Suprapubic skin (tissue), 4 donors: ENCODE results near the gene ZNF71. TPM values are rescaled to one million over a fixed set of nuclear protein-coding genes. Genes with fewer than 3 reads are reported as not detected.

Experiments used
- DNase-seq, 2 donors: peaks; one replicate each; pipeline ENCODE4 v3.0.0-alpha.2; 2019; ENCODE audit warnings: low spot score in 2 of 2
- H3K27ac ChIP-seq: fragments of 200-600 bp; sonication (generic); one replicate; pipeline ENCODE4 v1.5.1; 2019
- H3K27me3 ChIP-seq: fragments of 200-600 bp; sonication (generic); one replicate; pipeline ENCODE4 v1.5.1; 2019
- H3K36me3 ChIP-seq: fragments of 200-600 bp; sonication (generic); one replicate; pipeline ENCODE4 v1.5.1; 2019
- H3K4me1 ChIP-seq: fragments of 200-600 bp; sonication (generic); one replicate; pipeline ENCODE4 v1.5.1; 2019
- H3K4me3 ChIP-seq: fragments of 200-600 bp; sonication (generic); one replicate; pipeline ENCODE4 v1.5.1; 2019; ENCODE audit warnings: mild to moderate bottlenecking
- H3K9me3 ChIP-seq: fragments of 200-600 bp; sonication (generic); one replicate; pipeline ENCODE4 v1.5.1; 2019
- EP300 ChIP-seq: sonication (generic); formaldehyde crosslinking; IDR thresholded peaks from one replicate; pipeline ENCODE4 v1.6.1; 2017; ENCODE audit warnings: antibody characterized with exemption
- POLR2A ChIP-seq, 2 donors: fragments of 450-650 bp; IDR thresholded peaks; one replicate each; pipeline ENCODE4 v1.6.1; 2017; ENCODE audit warnings: antibody characterized with exemption in 2 of 2, mild to moderate bottlenecking in 2 of 2, moderate library complexity in 2 of 2
- POLR2AphosphoS5 ChIP-seq, 3 donors: sonication (generic); formaldehyde crosslinking; IDR thresholded peaks; one replicate each; pipeline ENCODE4 v1.6.1; 2017; ENCODE audit warnings: antibody characterized with exemption in 3 of 3
- WGBS: methylation state at CpG from one replicate; pipeline ENCODE4 v1.1.5; 2018; 5-methylcytosine and 5-hydroxymethylcytosine counted together
- total RNA-seq, 4 donors: library from RNA; depleted of rRNA; stranded (reverse); fragments of >200 nt; gene quantifications; one replicate each; pipeline ENCODE4 v1.1.0, GENCODE V29; 2016
- TF ChIP-seq, protein P1 (sequence below), 2 donors: fragments of 200-600 bp in 1 of 2; fragments of 450-650 bp in 1 of 2; sonication (generic) in 1 of 2; IDR thresholded peaks; one replicate each; pipeline ENCODE4 v1.5.1; 2016 to 2019; ENCODE audit warnings: antibody characterized with exemption in 2 of 2, mild to moderate bottlenecking in 1 of 2, moderate library complexity in 1 of 2

The ZNF71 gene
- total RNA-seq, 4 donors from 2014 or later: 5.0 to 15.9 (median 7.5) TPM

GRCh38 chr19:56660381-56661107 is 65.4 kb downstream of the ZNF71 start:
- Histone ChIP-seq H3K27me3 (no peaks in the 10 kb centered on the region), H3K4me3 (no peak overlapping the region), H3K4me1 (no peaks in the 10 kb centered on the region), H3K27ac (no peak overlapping the region), H3K9me3 (peaks cover 13% of the 10 kb centered on the region), H3K36me3 (peaks cover 18% of the 10 kb centered on the region)
- 12% methylated on average over 24 of the region's 32 CpGs for WGBS
- DNase-seq: no peak
- no peak for TF ChIP-seq EP300
- TF ChIP-seq POLR2A (IDR thresholded peaks at IDR 0.05): no peak
- no peak for TF ChIP-seq POLR2AphosphoS5 (IDR thresholded peaks at IDR 0.05)

GRCh38 chr19:56661248-56661647 is 66.1 kb downstream of the ZNF71 start:
- H3K27me3 ChIP-seq: no peaks in the 10 kb centered on the region
- DNase-seq: no peak
- H3K4me3 ChIP-seq: no peak overlapping the region
- TF ChIP-seq POLR2A (IDR thresholded peaks at IDR 0.05) (no peak), EP300 (no peak), POLR2AphosphoS5 (IDR thresholded peaks at IDR 0.05) (no peak)
- TF ChIP-seq, protein P1, sequence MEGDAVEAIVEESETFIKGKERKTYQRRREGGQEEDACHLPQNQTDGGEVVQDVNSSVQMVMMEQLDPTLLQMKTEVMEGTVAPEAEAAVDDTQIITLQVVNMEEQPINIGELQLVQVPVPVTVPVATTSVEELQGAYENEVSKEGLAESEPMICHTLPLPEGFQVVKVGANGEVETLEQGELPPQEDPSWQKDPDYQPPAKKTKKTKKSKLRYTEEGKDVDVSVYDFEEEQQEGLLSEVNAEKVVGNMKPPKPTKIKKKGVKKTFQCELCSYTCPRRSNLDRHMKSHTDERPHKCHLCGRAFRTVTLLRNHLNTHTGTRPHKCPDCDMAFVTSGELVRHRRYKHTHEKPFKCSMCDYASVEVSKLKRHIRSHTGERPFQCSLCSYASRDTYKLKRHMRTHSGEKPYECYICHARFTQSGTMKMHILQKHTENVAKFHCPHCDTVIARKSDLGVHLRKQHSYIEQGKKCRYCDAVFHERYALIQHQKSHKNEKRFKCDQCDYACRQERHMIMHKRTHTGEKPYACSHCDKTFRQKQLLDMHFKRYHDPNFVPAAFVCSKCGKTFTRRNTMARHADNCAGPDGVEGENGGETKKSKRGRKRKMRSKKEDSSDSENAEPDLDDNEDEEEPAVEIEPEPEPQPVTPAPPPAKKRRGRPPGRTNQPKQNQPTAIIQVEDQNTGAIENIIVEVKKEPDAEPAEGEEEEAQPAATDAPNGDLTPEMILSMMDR (IDR thresholded peaks at IDR 0.05): no peak
- H3K4me1 ChIP-seq: no peaks in the 10 kb centered on the region
- WGBS: 100% methylated on average over 2 of the region's 3 CpGs
- H3K9me3 ChIP-seq: peaks cover 13% of the 10 kb centered on the region
- H3K27ac ChIP-seq: no peak overlapping the region
- H3K36me3 ChIP-seq: peaks cover 18% of the 10 kb centered on the region

GRCh38 chr19:56663931-56664500 is 68.9 kb downstream of the ZNF71 start:
- Histone ChIP-seq H3K36me3 (peaks cover 18% of the 10 kb centered on the region), H3K4me1 (no peaks in the 10 kb centered on the region), H3K27ac (no peak overlapping the region), H3K9me3 (peaks cover 16% of the 10 kb centered on the region), H3K4me3 (no peak overlapping the region), H3K27me3 (no peaks in the 10 kb centered on the region)
- no peak for DNase-seq
- WGBS: 83% methylated on average over 42 of the region's 60 CpGs
- no peak for TF ChIP-seq EP300

- WGBS: 91% methylated on average over 35 of the region's 43 CpGs
- Histone ChIP-seq H3K4me1 (no peaks in the 10 kb centered on the region), H3K27ac (no peak overlapping the region), H3K9me3 (peaks cover 16% of the 10 kb centered on the region), H3K4me3 (no peak overlapping the region), H3K27me3 (no peaks in the 10 kb centered on the region), H3K36me3 (peaks cover 18% of the 10 kb centered on the region)
- no peak for DNase-seq
- TF ChIP-seq POLR2A (IDR thresholded peaks at IDR 0.05): no peak
Measured at GRCh38 chr19:56664511-56664910, 69.4 kb downstream of the ZNF71 start.

DNA sequence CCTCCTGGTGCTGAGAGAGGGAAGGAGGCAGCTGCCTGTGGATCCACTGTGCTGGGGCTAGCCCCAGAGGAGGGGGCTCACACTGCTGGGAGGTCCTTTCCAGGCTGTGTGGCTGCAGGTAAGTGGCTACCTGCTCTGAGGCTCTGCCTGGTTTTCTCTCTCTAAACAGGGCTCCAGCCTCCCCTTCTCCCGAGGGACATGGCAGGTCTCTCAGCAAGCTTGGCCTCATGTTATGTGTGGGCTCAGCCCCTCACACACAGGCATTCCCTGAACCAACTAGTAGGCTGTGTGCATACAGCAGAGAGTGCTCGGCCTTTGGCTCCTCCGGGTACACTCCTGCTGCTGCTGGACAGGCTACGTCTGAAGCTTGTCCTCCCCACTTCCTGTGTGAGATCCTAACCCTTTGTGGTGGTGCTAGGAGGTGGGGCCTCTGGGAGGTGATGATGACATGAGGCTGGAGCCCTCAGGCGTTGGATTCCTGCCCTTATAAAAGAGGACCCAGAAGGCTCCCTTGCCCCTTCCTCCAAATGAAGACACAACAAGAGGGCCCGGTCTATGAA is 72.3 kb downstream of the ZNF71 start:
- DNase-seq: peak in 1 of 2 donors; percentile 68
- no peak overlapping the region for H3K27ac ChIP-seq
- TF ChIP-seq POLR2AphosphoS5 (IDR thresholded peaks at IDR 0.05) (no peak), EP300 (no peak), POLR2A (IDR thresholded peaks at IDR 0.05) (no peak)
- TF ChIP-seq, protein P1 (IDR thresholded peaks at IDR 0.05): no peak
- 71% methylated on average over 6 of the region's 6 CpGs for WGBS
- H3K9me3 ChIP-seq: peaks cover 13% of the 10 kb centered on the region
- H3K4me1 ChIP-seq: peaks cover 17% of the 10 kb centered on the region
- H3K36me3 ChIP-seq: peaks cover 18% of the 10 kb centered on the region
- no peak overlapping the region for H3K4me3 ChIP-seq
- H3K27me3 ChIP-seq: no peaks in the 10 kb centered on the region

DNA sequence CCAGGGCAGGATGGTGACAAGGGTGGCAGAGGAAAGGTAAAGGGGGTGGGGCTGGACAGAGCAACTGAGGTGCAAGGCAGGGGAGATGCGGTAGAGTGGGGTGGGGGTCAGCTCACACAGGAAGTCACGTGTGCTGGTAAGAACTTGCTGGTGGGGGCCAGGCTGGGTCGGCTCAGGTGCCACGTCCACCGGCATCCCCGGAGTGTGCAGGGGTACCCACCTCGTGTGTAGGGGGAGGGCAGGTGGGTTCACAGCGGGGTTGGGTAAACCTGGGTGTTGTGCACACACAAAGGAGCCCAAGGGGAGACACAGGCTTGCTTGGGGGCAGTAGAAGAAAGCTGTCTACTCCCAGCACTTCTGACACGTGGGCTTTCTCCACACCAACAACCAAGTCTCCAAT is 73.6 kb downstream of the ZNF71 start:
- no peak for TF ChIP-seq POLR2A (IDR thresholded peaks at IDR 0.05)
- no peak for TF ChIP-seq EP300
- no peak for TF ChIP-seq POLR2AphosphoS5 (IDR thresholded peaks at IDR 0.05)
- TF ChIP-seq, protein P1 (IDR thresholded peaks at IDR 0.05): no peak
- H3K4me3 ChIP-seq: no peak overlapping the region

More for the DNA sequence above, 73.6 kb downstream of the ZNF71 start:
- Histone ChIP-seq H3K27me3 (no peaks in the 10 kb centered on the region), H3K4me1 (peaks cover 17% of the 10 kb centered on the region), H3K36me3 (peaks cover 13% of the 10 kb centered on the region), H3K9me3 (peaks cover 11% of the 10 kb centered on the region), H3K27ac (no peak overlapping the region)
- peak in 1 of 2 donors; percentile 58 for DNase-seq
- WGBS: 73% methylated on average over 6 of the region's 9 CpGs
